ENCODE results near the gene KDM7A. TPM values are rescaled to one million over a fixed set of nuclear protein-coding genes. Genes with fewer than 3 reads are reported as not detected.

Gene KDM7A
- polyA plus RNA-seq, 1 donor from 2014 or later = 8.2 TPM

GRCh38 chr7:140195859-140196258 lies 19.1 kb upstream of the KDM7A start:
- Histone ChIP-seq H3K27me3 (ENCODE audit: insufficient read depth, low read depth, low read length) (no peaks in the 10 kb centered on the region), H3F3A (ENCODE audit: insufficient read depth, low read length, poor library complexity, severe bottlenecking) (no peaks in the 10 kb centered on the region), H3K4me3 (ENCODE audit: low read length) (no peak overlapping the region), H3K79me2 (replicated peaks; ENCODE audit: insufficient read depth, low read length) (no peaks in the 10 kb centered on the region), H3K4me2 (ENCODE audit: low read length) (no peak overlapping the region), H4K20me1 (ENCODE audit: insufficient read depth) (no peaks in the 10 kb centered on the region), H3K36me3 (ENCODE audit: insufficient read depth, low read length) (no peaks in the 10 kb centered on the region), H3K9me3 (ENCODE audit: low read length) (no peaks in the 10 kb centered on the region), H3K9ac (ENCODE audit: low read length) (no peak overlapping the region), H2AFZ (ENCODE audit: low read depth, low read length) (no peak overlapping the region), H3K27ac (ENCODE audit: low read length) (no peak overlapping the region), H3K9me2 (ENCODE audit: insufficient read depth, low read length) (no peaks in the 10 kb centered on the region)
- TF ChIP-seq EZH2 (IDR thresholded peaks at IDR 0.05; ENCODE audit: borderline replicate concordance, insufficient read depth, low read length, poor library complexity, severe bottlenecking) (no peak), EP300 (conservative IDR thresholded peaks at IDR 0.05; ENCODE audit: poor library complexity, severe bottlenecking) (no peak), POLR2AphosphoS5 (IDR thresholded peaks at IDR 0.05) (no peak), SMC3 (conservative IDR thresholded peaks at IDR 0.05; ENCODE audit: poor library complexity) (no peak), RAD21 (conservative IDR thresholded peaks at IDR 0.05) (no peak), REST (IDR thresholded peaks at IDR 0.05; ENCODE audit: borderline replicate concordance) (no peak), CTCF (IDR thresholded peaks at IDR 0.05; ENCODE audit: poor library complexity, severe bottlenecking) (no peak), TAF1 (IDR thresholded peaks at IDR 0.05; ENCODE audit: low read depth) (no peak), MXI1 (conservative IDR thresholded peaks at IDR 0.05; ENCODE audit: poor library complexity, severe bottlenecking) (no peak)

GRCh38 chr7:140192620-140193019 lies 15.8 kb upstream of the KDM7A start:
- Histone ChIP-seq H3K79me2 (replicated peaks; ENCODE audit: insufficient read depth, low read length) (no peaks in the 10 kb centered on the region), H2AFZ (ENCODE audit: low read depth, low read length) (no peak overlapping the region), H3K9me2 (ENCODE audit: insufficient read depth, low read length) (no peaks in the 10 kb centered on the region), H3K36me3 (ENCODE audit: insufficient read depth, low read length) (no peaks in the 10 kb centered on the region), H3K27ac (ENCODE audit: low read length) (no peak overlapping the region), H3K27me3 (ENCODE audit: insufficient read depth, low read depth, low read length) (no peaks in the 10 kb centered on the region), H3K4me3 (ENCODE audit: low read length) (no peak overlapping the region), H3K9me3 (ENCODE audit: low read length) (no peaks in the 10 kb centered on the region), H4K20me1 (ENCODE audit: insufficient read depth) (no peaks in the 10 kb centered on the region), H3K4me2 (ENCODE audit: low read length) (no peak overlapping the region), H3F3A (ENCODE audit: insufficient read depth, low read length, poor library complexity, severe bottlenecking) (no peaks in the 10 kb centered on the region), H3K9ac (ENCODE audit: low read length) (no peak overlapping the region)
- TF ChIP-seq EP300 (conservative IDR thresholded peaks at IDR 0.05; ENCODE audit: poor library complexity, severe bottlenecking) (no peak), POLR2AphosphoS5 (IDR thresholded peaks at IDR 0.05) (no peak), RAD21 (conservative IDR thresholded peaks at IDR 0.05) (no peak)

- no peaks in the 10 kb centered on the region for H4K20me1 ChIP-seq (ENCODE audit: insufficient read depth)
- H3K4me2 ChIP-seq (ENCODE audit: low read length) = no peak overlapping the region
- H3K27ac ChIP-seq (ENCODE audit: low read length) = no peak overlapping the region
- H3K79me2 ChIP-seq (replicated peaks; ENCODE audit: insufficient read depth, low read length) = no peaks in the 10 kb centered on the region
- no peaks in the 10 kb centered on the region for H3K9me2 ChIP-seq (ENCODE audit: insufficient read depth, low read length)
- no peaks in the 10 kb centered on the region for H3K27me3 ChIP-seq (ENCODE audit: insufficient read depth, low read depth, low read length)
- no peaks in the 10 kb centered on the region for H3K36me3 ChIP-seq (ENCODE audit: insufficient read depth, low read length)
- no peak for TF ChIP-seq SMC3 (conservative IDR thresholded peaks at IDR 0.05; ENCODE audit: poor library complexity)
- TF ChIP-seq CTCF (IDR thresholded peaks at IDR 0.05; ENCODE audit: poor library complexity, severe bottlenecking) = no peak
- no peak for TF ChIP-seq EZH2 (IDR thresholded peaks at IDR 0.05; ENCODE audit: borderline replicate concordance, insufficient read depth, low read length, poor library complexity, severe bottlenecking)
- no peak overlapping the region for H2AFZ ChIP-seq (ENCODE audit: low read depth, low read length)
- H3F3A ChIP-seq (ENCODE audit: insufficient read depth, low read length, poor library complexity, severe bottlenecking) = no peaks in the 10 kb centered on the region
- no peaks in the 10 kb centered on the region for H3K9me3 ChIP-seq (ENCODE audit: low read length)
- no peak overlapping the region for H3K9ac ChIP-seq (ENCODE audit: low read length)
- H3K4me3 ChIP-seq (ENCODE audit: low read length) = no peak overlapping the region
These were observed 15.4 kb upstream of the KDM7A start for GRCh38 chr7:140192176-140192575.

Measured in neural cell (in vitro differentiated cells).